ENCODE results near the gene CIAO2B. TPM values are rescaled to one million over a fixed set of nuclear protein-coding genes. Genes with fewer than 3 reads are reported as not detected.

CIAO2B gene
- total RNA-seq, 1 experiment from 2014 or later, result 83.0 TPM

DNA sequence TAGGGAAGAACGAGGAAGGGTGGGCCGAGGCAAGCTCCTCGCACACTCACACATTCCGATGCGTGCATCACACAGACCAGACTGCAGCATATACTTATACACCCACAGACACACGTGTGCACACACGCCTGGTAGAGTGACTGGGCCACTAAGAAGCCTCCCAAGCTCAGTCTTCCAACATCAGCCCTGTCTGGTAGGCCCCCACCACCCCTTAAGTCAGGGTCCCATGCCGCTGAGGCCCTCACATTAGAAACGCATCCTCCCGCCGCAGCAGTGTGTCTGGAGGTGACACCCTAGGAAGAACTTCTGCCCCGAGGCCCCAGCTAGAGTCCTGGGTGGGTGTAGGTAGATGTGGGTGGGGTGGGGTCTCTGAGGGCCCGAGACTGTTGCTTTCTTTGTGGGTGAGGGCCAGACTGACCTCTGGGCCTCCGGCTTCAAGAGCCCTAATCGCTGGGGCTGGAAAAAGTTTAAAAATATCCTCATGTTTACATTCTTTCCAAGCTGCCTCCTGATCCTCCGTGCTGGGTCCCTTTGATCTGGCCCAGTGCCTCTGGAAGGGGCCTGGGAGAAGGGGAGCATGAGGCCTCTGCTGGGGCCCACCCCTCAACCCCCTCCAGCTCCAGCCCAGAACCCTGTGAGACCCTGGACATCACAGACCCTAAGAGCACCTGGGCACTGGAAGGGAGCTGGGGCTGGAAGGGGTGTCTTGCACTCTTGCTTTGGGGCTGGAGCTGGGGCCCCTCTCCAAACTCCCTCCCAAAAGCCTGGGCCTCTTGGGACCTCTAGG lies 29.2 kb downstream of the CIAO2B start:
- TF ChIP-seq, protein P1, sequence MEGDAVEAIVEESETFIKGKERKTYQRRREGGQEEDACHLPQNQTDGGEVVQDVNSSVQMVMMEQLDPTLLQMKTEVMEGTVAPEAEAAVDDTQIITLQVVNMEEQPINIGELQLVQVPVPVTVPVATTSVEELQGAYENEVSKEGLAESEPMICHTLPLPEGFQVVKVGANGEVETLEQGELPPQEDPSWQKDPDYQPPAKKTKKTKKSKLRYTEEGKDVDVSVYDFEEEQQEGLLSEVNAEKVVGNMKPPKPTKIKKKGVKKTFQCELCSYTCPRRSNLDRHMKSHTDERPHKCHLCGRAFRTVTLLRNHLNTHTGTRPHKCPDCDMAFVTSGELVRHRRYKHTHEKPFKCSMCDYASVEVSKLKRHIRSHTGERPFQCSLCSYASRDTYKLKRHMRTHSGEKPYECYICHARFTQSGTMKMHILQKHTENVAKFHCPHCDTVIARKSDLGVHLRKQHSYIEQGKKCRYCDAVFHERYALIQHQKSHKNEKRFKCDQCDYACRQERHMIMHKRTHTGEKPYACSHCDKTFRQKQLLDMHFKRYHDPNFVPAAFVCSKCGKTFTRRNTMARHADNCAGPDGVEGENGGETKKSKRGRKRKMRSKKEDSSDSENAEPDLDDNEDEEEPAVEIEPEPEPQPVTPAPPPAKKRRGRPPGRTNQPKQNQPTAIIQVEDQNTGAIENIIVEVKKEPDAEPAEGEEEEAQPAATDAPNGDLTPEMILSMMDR (conservative IDR thresholded peaks at IDR 0.05), result no peak
- Histone ChIP-seq H4K5ac (ENCODE audit: insufficient read length, low read depth, low read length) (no peak overlapping the region), H3K4me2 (ENCODE audit: insufficient read depth, insufficient read length, low read length) (no peak overlapping the region), H3K23me2 (ENCODE audit: insufficient read length, low read depth, low read length, poor library complexity, severe bottlenecking) (no peaks in the 10 kb centered on the region), H3K9me3 (ENCODE audit: control insufficient read depth, low read depth, low read length) (no peaks in the 10 kb centered on the region), H3K4ac (ENCODE audit: low read depth, low read length) (no peak overlapping the region), H2BK5ac (ENCODE audit: insufficient read length, low read length) (no peak overlapping the region), H3K27ac (ENCODE audit: insufficient read length, low read depth, low read length) (no peak overlapping the region), H4K8ac (replicated peaks; ENCODE audit: insufficient read length, low read depth, low read length) (no peak overlapping the region), H4K91ac (ENCODE audit: insufficient read length, low read depth, low read length) (no peak overlapping the region), H3K27me3 (ENCODE audit: insufficient read depth, low read length) (no peaks in the 10 kb centered on the region), H2AFZ (ENCODE audit: low read length) (no peak overlapping the region), H3K4me1 (ENCODE audit: insufficient read depth, low read length) (no peaks in the 10 kb centered on the region), H2BK15ac (ENCODE audit: low read depth, low read length) (no peak overlapping the region), H3K9ac (ENCODE audit: extremely low read depth, insufficient read length, low read length) (no peak overlapping the region), H3T11ph (ENCODE audit: low read length) (no peak overlapping the region), H2AK5ac (ENCODE audit: insufficient read length, low read length) (no peak overlapping the region), H2BK120ac (ENCODE audit: low read depth, low read length, poor library complexity, severe bottlenecking) (no peak overlapping the region), H3K56ac (ENCODE audit: insufficient read length, low read depth, low read length) (no peak overlapping the region), H3K79me2 (ENCODE audit: insufficient read depth, low read length) (no peaks in the 10 kb centered on the region), H3K79me1 (ENCODE audit: insufficient read depth, low read depth, low read length, poor library complexity, severe bottlenecking) (no peaks in the 10 kb centered on the region), H2BK12ac (ENCODE audit: insufficient read length, low read depth, low read length) (no peak overlapping the region), H3K18ac (ENCODE audit: insufficient read length, low read depth, low read length) (no peak overlapping the region), H2BK20ac (ENCODE audit: low read depth, low read length, poor library complexity, severe bottlenecking) (no peak overlapping the region), H3K14ac (ENCODE audit: insufficient read depth, low read length) (no peak overlapping the region), H4K20me1 (ENCODE audit: control insufficient read depth, insufficient read depth, insufficient read length) (no peaks in the 10 kb centered on the region), H3K23ac (ENCODE audit: insufficient read length, low read depth, low read length) (no peak overlapping the region)
- H3K4me1 Mint-ChIP-seq, result peaks cover 3 to 15% of the 10 kb centered on the region in 2 experiments; a peak in 3 of 4 replicates
- no peak overlapping the region for H3K27ac Mint-ChIP-seq
- DNase-seq, result no peak
- H3K9me3 Mint-ChIP-seq, result no peaks in the 10 kb centered on the region
- no CpG with 5 or more reads among the region's 16 CpGs for WGBS (ENCODE audit: extremely low coverage, insufficient read length, low lambda C conversion rate)
- peaks cover 22% of the 10 kb centered on the region for H3K27me3 Mint-ChIP-seq (ENCODE audit: low read depth)
- no peaks in the 10 kb centered on the region for H3K36me3 Mint-ChIP-seq (ENCODE audit: insufficient read depth in 1 of 3, low read depth in 3 of 3)
- no peak overlapping the region for H3K4me3 Mint-ChIP-seq
